HL-60/S4 treated with phorbol 12-myristate 13-acetate at 8.2 ng/mL for 4 days and 3 days (cell line): ENCODE results near the gene OR4M1.
"Not testable (repeated sequence)": the region's sequence is repeated elsewhere in the genome, so short reads cannot be mapped to it uniquely, and the experiment has no call there.

ENCODE experiments used
- in situ Hi-C: fragments of 300-500 bp; cut with MboI; formaldehyde crosslinking; loops from 2 replicates; pipeline ENCODE4 v1.15.0; 2022; ENCODE audit warnings: low sequenced_read_pairs

OR4M1 gene

GRCh38 chr14:19821016-19821415 lies 47.7 kb downstream of the OR4M1 start:
- in situ Hi-C loops, result not testable (repeated sequence)

- in situ Hi-C loops, result no loop called here
These were observed 49.9 kb downstream of the OR4M1 start for GRCh38 chr14:19823178-19823577.

DNA sequence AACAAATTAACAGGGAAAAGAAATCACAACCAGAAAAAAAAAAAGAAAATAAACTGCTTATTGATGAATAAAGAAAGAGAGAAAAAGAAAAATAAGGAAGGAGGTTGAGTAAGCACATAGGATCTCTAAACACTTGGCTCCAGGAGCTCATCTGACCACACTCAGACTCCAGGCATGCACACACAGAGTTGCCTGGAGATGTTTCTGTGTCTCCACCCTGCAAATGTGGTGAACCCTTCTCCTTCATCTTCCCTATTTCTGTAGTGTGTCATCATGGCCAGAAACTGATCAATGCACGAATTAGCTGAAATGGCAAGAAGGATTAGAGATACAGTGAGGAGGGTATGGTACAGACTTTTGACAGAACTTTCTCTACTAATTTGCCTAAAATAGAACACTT lies 50.5 kb downstream of the OR4M1 start:
- in situ Hi-C loops, result no loop called here

GRCh38 chr14:19827626-19828244 lies 54.4 kb downstream of the OR4M1 start:
- in situ Hi-C loops, result not testable (repeated sequence)

GRCh38 chr14:19828314-19828713 lies 55.0 kb downstream of the OR4M1 start:
- in situ Hi-C loops, result no loop called here
